Right ventricle myocardium inferior (tissue), 1 donor: Measurements from ENCODE around the gene VAV3. TPM values are rescaled to one million over a fixed set of nuclear protein-coding genes. Genes with fewer than 3 reads are reported as not detected.

Experiments
- ATAC-seq: fragments of 200-7000 bp; cut with Tn5 transposase; one replicate; pipeline ENCODE4 v1.9.1; 2020; ENCODE audit warnings: mild to moderate bottlenecking, moderate library complexity
- DNase-seq: peaks from one replicate; pipeline ENCODE4 v3.0.0; 2021; ENCODE audit errors: missing footprints
- intact Hi-C: fragments of 100-400 bp; cut with DNase I; formaldehyde crosslinking; loops from one replicate; pipeline ENCODE4 v1.11.0; 2022
- total RNA-seq: library from RNA; stranded (reverse); fragmentation: NEBNext Ultra II Directional; extraction: Animal tissue kit (Norgen Biotek cat#: 25700); gene quantifications from one replicate; pipeline ENCODE4 v1.2.1, GENCODE V29; 2021
- donor health status: DM: no; HTN: yes; CAD: no; lungs with severe emphysema.

The VAV3 gene
- total RNA-seq, 1 donor from 2014 or later, result 1.7 TPM

DNA sequence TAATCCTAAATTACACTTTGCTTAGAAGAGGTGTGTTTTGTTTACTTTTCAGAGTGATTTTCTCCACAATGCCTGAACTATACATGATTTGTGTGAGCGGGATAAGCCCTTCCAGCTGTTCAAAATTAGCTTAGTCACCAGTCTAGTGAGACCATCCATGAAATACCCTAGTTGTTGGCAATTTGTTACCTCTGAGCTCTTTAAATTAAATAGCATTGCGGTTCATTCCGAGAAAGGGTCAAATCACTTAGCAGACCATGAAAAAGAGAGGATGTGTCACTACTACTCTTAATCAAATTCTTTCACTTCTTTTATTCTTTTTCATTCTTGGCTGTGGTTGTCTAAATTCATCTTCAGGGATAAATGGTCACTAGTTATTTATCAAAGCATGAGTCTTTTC is 11.9 kb upstream of the VAV3 start:
- intact Hi-C loops, result no loop called here
- no peak for ATAC-seq
- DNase-seq, result no peak

GRCh38 chr1:107976431-107976830 is 11.5 kb upstream of the VAV3 start:
- ATAC-seq (no peak), DNase-seq (no peak)
- intact Hi-C loops, result no loop called here

DNA sequence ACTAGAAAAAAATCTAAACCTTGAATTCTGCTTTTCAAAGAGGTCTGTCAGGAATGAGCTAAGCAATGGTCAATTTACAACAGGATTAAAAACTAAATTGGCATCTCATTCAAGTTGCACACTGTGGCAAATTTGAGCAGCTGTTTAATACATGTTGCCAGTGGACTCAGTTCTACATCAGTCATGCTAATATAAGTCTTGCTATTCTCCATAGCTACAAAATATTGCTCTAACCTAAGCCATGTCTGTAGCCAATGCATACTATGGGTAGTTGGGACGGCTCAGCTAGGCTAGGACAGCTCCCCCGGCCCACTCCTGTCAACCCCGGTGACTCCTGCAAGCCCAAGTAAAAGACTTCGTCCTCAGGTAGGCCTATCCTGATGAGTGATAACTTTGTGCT is 10.9 kb upstream of the VAV3 start:
- no peak for DNase-seq
- no peak for ATAC-seq
- intact Hi-C loops, result no loop called here

- ATAC-seq, result no peak
- no peak for DNase-seq
- intact Hi-C loops, result no loop called here
These were observed 9.1 kb upstream of the VAV3 start for GRCh38 chr1:107974090-107974489.

DNA sequence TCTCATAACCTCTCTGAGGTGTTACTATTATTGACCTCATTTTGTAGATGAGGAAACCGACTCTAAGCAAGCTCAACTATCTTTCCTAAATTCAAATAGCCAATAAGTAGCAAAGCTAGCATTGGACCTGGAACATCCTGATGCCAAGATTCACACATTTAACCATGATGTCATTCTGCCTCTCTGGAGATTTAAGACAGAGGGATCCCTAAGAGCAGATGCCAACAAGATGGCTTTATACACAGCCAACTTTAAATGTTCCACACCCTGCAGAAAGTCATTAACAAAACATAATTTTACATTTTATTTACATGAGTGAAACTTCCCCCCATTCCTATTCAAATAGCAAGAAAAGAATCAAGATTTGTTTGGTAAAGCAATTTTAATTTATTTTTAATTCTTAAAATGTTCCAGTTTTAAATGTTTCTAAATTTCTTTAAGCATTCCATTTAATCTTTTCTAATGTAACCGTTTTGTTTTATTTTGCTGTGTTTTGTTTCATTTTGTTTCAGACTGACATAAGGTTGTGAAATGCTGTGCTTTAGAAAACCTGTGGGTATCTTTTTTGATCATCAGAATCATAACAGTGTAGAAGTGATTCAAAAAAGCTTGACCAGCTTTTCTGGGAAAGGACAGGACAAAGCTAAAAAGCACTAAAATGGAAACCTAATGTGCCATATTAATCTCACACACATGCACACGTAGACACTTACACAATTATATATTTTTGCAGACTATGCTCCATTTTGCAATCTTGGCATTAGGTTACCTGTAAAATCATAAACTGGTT is 7.6 kb upstream of the VAV3 start:
- intact Hi-C loops, result no loop called here
- no peak for DNase-seq
- no peak for ATAC-seq

- no peak for ATAC-seq
- intact Hi-C loops, result loop anchor here (10.0 kb wide), 2 partner anchors 88 to 112 kb away; no protein-coding TSS in a partner anchor
- DNase-seq, result no peak
These were observed 1.6 kb upstream of the VAV3 start for GRCh38 chr1:107966550-107966949.

- ATAC-seq (peak; percentile 33), DNase-seq (no peak)
- intact Hi-C loops, result loop anchor here (2.0 to 10.0 kb wide), 4 partner anchors 90 to 180 kb away; no protein-coding TSS in a partner anchor
These were observed 457 bp downstream of the VAV3 start for GRCh38 chr1:107964336-107965109.

DNA sequence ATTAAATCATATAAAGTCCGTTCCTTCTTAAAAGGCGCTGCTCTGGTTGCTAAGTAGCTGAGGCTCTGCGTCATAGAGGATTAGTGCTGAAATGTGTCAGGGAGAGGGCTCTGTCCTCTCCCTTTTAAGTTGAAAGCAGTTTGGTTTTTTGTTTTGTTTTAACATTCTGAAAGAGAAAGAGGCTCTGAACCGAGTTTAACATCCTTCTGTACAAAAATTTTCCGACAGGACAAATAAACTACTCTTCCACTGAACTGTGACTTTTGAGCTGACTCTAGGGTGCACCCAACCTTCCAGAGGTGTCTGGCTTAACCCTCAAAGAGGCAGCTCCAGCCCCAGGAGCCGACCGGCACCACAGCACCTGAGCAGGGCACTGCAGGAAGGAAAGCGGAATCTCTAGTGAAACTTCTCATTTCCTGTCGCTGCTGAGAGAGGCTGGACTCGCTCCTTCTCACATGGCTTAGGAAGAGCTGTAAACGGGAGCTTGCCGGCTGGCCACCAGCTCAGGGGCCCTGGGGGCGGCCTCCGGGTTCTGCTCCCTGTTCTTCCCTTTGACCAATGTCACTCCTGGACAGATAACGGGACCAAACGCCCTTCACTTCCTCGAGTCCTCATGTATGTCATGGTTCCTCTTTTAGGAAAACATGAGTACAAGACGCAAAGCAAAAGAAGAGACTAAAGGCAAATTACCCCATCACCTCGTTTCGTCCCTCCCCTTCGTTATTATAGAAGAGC is 1.2 kb downstream of the VAV3 start:
- peak; percentile 69 for DNase-seq
- ATAC-seq, result peak; percentile 13
- intact Hi-C loops, result loop anchor here (2.0 to 10.0 kb wide), 4 partner anchors 91 to 179 kb away; no protein-coding TSS in a partner anchor

DNA sequence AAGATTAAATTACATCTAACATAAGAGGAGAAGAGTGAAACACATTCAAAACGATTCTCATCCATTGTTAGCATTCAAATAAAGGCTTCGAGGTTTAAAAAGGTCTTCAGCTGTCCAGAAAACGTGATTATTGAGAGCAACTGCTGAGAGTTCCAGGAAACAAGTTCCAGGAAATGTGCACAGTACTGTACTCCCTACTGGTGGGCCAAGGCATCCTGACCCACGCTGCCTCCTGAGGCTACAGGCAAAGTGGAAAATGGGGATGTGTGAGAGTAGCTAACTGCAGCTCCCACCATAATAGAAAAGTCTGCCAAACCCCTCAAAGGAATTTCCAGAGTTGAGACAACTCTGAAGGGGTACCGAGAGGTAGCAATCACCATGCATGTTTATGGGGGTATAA is 2.0 kb downstream of the VAV3 start:
- DNase-seq (no peak), ATAC-seq (no peak)
- intact Hi-C loops, result loop anchor here (5.0 to 10.0 kb wide), 3 partner anchors 92 to 159 kb away; no protein-coding TSS in a partner anchor

- ATAC-seq, result no peak
- intact Hi-C loops, result no loop called here
- no peak for DNase-seq
These were observed 10.1 kb downstream of the VAV3 start for GRCh38 chr1:107954719-107955415.

DNA sequence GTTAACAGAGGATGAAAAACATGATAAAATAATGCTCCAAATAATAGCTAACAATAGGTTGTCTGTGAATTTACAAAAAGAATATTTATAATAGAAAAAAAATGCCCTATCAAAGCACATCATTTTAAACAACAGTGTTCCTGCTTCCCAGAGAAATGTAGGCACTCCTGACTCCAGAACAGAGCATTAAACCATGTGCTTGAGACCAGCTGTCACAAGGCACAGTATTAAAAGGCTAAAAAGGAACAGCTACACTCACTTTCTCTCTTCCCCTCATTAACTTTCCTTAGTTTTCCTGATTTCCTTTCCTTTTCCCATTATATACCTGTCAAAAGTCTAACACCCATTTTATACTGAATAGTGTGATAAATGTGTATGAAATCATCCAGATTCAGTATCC is 10.9 kb downstream of the VAV3 start:
- intact Hi-C loops, result no loop called here
- ATAC-seq (no peak), DNase-seq (no peak)

GRCh38 chr1:107953556-107953955 is 11.4 kb downstream of the VAV3 start:
- intact Hi-C loops, result no loop called here
- no peak for ATAC-seq

DNA sequence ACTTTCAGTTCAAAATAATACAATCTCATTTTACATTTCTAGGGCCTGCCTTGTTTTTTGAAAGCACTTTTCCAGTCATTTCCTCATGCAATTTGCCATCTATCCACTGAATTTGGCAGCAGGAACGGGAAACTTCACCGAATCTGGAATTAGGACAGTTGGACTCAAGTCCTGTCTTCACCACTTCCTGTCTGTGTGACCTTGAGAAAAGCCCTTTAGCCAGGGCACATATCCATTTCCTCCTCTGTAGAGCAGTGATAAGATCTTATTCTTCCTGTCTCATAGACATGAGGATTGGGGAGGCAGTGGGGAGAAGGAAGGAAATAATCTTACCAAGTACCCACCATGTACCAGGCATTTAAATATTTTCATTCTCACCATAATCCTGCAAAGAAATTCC is 12.0 kb downstream of the VAV3 start:
- DNase-seq (no peak), ATAC-seq (no peak)
- intact Hi-C loops, result no loop called here

More at GRCh38 chr1:107953556-107953955, 11.4 kb downstream of the VAV3 start:
- no peak for DNase-seq

DNA sequence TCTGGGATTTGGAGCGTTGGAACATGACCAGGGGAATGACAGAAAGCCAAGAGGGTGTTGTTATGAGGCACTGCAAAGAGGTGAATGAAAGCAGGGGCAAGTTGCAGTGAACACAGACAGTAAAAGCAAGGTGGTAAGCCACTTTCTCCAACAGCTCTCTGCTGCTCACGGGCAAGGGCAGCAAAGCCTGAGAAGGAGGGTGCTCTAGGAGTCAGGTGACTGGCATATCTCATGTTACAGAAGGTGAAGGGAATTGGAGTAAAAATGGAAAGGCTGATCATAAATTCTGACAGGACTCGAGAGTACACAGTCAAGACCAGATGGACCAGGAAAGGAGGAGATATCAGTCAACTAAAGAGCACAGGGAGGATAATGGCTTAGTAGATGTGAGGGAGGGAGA is 14.5 kb downstream of the VAV3 start:
- ATAC-seq (no peak), DNase-seq (no peak)
- intact Hi-C loops, result no loop called here

DNA sequence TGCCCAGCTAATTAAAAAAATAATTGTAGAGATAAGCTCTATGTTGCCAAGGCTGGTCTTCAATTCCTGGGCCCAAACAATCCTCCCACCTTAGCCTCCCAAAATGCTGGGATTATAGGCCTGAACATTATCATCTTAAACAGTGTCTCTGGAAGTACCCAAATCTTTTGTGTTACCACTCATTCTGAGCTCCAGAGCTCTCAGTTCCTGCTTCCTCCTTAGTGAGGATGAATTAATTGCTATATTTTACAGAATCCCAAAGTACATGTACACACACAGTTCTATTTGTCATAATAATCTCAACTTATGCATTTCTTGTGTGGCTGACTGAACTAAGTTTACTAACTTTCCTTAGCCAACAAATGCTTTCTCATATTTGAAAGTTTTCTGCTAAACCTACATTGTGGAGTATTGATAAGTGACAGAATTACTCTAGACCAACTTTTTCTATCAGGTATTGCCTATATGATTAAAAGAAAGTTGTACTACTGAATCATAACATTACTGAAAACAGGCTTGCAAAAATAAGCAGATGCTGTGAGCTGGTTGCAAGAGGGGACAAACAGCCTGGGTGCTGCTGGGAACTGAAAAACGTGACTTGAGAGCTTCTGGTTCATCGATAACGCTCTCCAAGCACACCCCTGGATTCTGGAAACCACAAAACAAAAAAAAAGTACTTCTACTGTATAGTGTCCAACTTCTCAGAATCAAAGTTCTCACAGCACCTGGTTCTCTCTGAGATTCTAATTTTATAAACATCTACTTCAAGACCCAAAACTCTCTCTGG is 15.3 kb downstream of the VAV3 start:
- intact Hi-C loops, result no loop called here
- ATAC-seq (no peak), DNase-seq (no peak)

DNA sequence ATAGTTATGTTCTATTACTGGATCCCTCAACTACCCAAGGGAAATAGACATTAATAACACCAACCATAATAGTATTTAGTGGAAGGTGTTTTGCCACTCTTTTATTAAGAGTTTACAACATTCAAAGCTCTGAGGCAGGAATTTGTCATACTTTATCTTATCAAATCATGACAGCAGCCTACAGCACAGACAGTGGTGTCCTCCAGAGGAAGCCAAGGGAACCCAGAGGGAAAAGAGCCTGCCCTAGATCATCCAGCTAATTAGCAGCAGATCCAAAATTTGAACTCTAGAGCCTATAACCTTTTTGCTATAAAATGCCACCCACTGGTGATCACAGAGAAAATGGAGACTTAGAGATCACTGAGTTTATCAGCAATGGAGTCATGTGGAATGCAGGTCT is 18.2 kb downstream of the VAV3 start:
- intact Hi-C loops, result no loop called here
- ATAC-seq (no peak), DNase-seq (no peak)

GRCh38 chr1:107943694-107944093 is 21.3 kb downstream of the VAV3 start:
- intact Hi-C loops, result no loop called here
- DNase-seq (no peak), ATAC-seq (no peak)

GRCh38 chr1:107942814-107943213 is 22.2 kb downstream of the VAV3 start:
- intact Hi-C loops, result no loop called here
- ATAC-seq, result no peak
- no peak for DNase-seq
